ENCODE measurements around the gene ADAMTSL4. TPM values are rescaled to one million over a fixed set of nuclear protein-coding genes. Genes with fewer than 3 reads are reported as not detected.
A peak's percentile ranks its signal among the peaks of the same experiment; 100 is the strongest.
"Not testable (repeated sequence)": the region's sequence is repeated elsewhere in the genome, so short reads cannot be mapped to it uniquely, and the experiment has no call there.

The ADAMTSL4 gene
- total RNA-seq, 1 donor from 2014 or later: 1.6 TPM

DNA sequence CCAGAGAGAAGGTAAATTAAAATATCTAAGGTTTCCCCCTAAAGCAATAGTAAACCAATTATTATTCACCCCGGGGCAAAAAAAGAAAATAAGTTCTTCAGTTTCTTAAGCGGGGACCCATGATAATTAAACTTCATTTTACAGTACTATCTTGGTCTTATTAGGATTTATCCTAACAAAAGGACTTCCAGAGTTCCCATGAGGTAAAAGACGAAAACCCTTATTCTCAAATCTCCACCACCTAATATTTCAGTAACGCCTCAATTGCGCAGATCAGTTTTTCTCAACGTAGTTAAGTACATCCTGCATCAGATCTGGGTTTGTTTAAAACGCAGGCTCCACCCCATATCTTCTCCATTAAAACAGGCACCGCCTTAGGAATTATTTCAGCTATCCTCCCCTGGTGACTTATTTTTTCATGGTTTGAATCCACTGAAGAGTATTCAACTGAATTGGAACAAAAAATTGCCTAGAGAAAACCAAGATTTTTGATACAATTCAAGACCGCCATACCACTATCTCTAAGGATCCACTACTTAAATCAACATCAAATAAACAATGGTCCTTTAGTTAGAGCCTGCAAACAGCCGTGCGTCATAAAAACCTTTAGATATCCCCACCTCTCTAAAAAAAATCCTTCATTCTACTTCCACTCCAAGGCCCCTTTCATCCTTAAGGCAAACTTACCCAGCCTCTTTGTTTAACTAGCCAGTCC, 28.5 kb downstream of the ADAMTSL4 start:
- peak; percentile 17 for DNase-seq (ENCODE audit: low read depth)
- Histone ChIP-seq H3K36me3 (ENCODE audit: control insufficient read depth, insufficient read depth, low read length) (peaks cover 21% of the 10 kb centered on the region), H3K4me3 (ENCODE audit: low read depth, low read length) (peak overlapping the region; percentile 99), H3K27me3 (ENCODE audit: control insufficient read depth, insufficient read depth, low read length) (no peaks in the 10 kb centered on the region)
- no peak for FAIRE-seq
- TF ChIP-seq, protein P1, sequence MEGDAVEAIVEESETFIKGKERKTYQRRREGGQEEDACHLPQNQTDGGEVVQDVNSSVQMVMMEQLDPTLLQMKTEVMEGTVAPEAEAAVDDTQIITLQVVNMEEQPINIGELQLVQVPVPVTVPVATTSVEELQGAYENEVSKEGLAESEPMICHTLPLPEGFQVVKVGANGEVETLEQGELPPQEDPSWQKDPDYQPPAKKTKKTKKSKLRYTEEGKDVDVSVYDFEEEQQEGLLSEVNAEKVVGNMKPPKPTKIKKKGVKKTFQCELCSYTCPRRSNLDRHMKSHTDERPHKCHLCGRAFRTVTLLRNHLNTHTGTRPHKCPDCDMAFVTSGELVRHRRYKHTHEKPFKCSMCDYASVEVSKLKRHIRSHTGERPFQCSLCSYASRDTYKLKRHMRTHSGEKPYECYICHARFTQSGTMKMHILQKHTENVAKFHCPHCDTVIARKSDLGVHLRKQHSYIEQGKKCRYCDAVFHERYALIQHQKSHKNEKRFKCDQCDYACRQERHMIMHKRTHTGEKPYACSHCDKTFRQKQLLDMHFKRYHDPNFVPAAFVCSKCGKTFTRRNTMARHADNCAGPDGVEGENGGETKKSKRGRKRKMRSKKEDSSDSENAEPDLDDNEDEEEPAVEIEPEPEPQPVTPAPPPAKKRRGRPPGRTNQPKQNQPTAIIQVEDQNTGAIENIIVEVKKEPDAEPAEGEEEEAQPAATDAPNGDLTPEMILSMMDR (IDR thresholded peaks at IDR 0.05; ENCODE audit: insufficient read depth, low read length, severe bottlenecking): no peak

DNA sequence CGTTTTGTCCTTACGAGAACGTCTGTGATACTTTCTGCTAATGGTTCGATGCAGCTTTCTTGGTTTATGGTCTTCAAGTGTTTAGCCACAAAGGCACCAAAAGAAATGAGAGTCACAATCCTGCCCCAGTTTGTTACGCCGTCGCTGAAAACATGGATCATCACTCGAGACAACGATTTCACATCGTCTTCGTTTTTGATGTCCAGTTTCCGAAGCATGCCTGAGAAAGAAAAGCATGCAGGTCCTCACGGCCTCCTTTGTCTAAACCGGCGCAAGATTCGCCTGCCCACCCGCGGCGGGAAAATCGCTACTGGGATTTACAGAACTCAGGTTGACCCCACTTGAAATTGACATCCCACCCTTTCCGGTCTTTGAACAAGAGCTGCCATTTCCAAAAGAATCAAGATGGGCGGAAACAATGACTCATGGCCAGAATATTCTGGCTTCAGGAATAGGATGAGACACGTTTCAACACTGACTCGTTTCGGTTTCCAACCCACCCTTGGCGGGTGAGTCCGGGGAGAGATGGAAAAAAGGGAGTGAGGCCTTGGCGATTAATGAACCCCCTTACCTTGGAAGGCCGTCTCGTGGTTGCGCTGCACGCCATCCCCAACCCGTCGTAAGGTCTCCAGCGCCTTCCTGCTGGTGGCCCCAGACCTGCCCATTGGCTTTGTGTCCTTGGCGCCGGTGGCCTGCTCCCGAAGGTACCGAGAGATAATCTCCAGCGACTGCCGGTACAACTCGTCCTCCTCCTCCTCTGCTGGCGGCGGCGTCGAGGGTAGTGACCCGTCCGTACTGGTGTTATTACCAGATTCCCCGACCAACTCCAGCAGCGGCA, 29.3 kb downstream of the ADAMTSL4 start:
- peak overlapping the region; percentile 99 for H3K4me3 ChIP-seq (ENCODE audit: low read depth, low read length)
- no peak for FAIRE-seq
- TF ChIP-seq, protein P1 (IDR thresholded peaks at IDR 0.05; ENCODE audit: insufficient read depth, low read length, severe bottlenecking): no peak
- DNase-seq (ENCODE audit: low read depth): peak; percentile 76
- H3K36me3 ChIP-seq (ENCODE audit: control insufficient read depth, insufficient read depth, low read length): peaks cover 20% of the 10 kb centered on the region
- no peaks in the 10 kb centered on the region for H3K27me3 ChIP-seq (ENCODE audit: control insufficient read depth, insufficient read depth, low read length)

DNA sequence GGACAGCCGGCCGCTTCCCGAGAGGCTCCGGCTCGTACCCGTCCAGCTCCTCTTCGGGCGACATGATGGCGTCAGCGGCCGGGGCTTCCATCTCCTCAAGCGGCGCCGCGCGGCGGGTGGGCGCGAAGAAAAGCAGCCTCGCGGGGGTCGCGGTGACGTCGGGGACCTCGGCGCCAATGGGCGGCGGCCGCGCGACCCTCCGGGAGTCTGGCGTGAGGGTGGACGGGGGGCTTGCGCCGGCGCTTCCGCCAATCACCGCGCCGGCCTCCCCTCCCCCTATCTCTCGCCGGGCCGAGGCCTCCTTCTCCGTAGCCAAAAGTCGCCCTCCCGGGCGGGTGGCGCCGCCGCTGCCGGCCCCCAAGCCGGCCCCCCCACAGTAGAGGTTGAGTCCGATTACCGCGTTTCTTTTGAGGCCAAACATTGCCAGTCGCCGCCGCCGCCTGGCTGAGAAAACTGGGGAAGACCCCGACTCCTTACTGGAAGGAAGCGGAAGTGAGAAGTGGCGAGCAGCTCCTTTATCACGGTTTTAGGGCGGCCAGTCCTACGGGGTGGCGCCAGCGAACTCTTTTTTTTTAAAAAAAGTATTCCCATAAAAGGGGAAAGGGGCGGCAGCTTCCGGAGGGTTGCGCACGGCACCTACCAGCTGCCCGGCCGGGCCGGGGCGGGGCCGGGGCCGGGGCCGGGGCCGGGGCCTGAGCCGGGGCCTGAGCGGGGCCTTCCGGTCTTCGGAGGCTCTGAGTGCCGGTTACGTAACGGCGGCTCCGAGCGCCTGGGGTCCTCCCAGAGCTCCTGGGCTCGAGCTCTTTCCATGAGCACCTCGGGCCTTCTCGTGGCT, 30.1 kb downstream of the ADAMTSL4 start, which contains the start of gene MCL1:
Gene MCL1 (minus strand): TSS at position 501 of the 835 bp plus-strand sequence. CDS start 80 bp downstream, at position 421.
- TF ChIP-seq, protein P1 (IDR thresholded peaks at IDR 0.05; ENCODE audit: insufficient read depth, low read length, severe bottlenecking): no peak
- Histone ChIP-seq H3K27me3 (ENCODE audit: control insufficient read depth, insufficient read depth, low read length) (no peaks in the 10 kb centered on the region), H3K36me3 (ENCODE audit: control insufficient read depth, insufficient read depth, low read length) (peaks cover 20% of the 10 kb centered on the region), H3K4me3 (ENCODE audit: low read depth, low read length) (peak within 1 kb of the TSS; percentile 99)
- FAIRE-seq: no peak
- DNase-seq (ENCODE audit: low read depth): peak; percentile 84

DNA sequence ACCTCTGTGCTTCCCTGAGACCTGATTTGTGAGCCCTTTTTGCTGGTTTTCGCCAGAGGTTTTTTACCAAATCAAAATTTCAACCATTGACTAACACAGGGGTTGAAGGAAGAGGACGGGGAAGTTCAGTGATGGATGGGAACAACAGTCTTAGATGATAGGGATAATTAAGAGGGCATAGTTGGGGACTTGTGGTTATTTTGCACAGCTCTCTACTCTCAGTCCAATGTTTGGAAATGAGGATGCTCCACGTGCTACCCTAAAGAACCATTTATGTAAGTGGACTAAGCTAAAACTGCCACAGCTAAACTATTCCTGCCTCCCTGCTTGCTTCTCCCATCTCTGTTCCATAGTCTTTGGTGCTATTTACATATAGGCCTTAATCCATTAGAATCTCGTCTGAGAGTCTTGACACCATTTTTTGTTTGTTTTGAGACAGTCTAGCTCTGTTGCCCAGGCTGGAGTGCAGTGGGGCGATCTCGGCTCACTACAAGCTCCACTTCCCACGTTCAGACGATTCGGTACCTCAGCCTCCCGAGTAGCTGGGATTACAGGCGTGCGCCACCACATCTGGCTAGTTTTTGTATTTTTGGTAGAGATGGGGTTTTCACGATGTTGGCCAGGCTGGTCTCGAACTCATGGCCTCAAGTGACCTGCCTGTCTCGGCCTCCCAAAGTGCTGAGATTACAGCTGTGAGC, 30.9 kb downstream of the ADAMTSL4 start:
- TF ChIP-seq, protein P1 (IDR thresholded peaks at IDR 0.05; ENCODE audit: insufficient read depth, low read length, severe bottlenecking): no peak
- Histone ChIP-seq H3K36me3 (ENCODE audit: control insufficient read depth, insufficient read depth, low read length) (peaks cover 17% of the 10 kb centered on the region), H3K4me3 (ENCODE audit: low read depth, low read length) (peak overlapping the region; percentile 41), H3K27me3 (ENCODE audit: control insufficient read depth, insufficient read depth, low read length) (no peaks in the 10 kb centered on the region)
- FAIRE-seq: no peak
- DNase-seq (ENCODE audit: low read depth): no peak

DNA sequence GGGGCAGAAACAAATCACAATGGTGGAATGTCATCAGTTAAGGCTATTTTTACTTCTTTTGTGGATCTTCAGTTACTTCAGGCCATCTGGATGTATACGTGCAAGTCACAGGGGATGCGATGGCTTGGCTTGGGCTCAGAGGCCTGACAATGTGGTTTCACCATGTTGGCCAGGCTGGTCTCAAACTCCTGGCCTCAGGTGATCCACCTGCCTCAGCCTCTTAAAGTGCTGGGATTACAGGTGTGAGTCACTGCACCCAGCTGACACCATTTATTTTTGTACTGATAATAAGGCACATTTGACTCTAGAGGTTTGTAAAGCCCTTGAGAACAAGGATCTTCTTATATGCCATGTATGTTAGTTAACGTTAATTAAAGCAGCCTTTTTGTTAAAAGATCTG, 31.8 kb downstream of the ADAMTSL4 start:
- H3K36me3 ChIP-seq (ENCODE audit: control insufficient read depth, insufficient read depth, low read length): peaks cover 13% of the 10 kb centered on the region
- FAIRE-seq; H3K4me3 ChIP-seq (ENCODE audit: low read depth, low read length); H3K27me3 ChIP-seq (ENCODE audit: control insufficient read depth, insufficient read depth, low read length); DNase-seq (ENCODE audit: low read depth): not testable (repeated sequence)

DNA sequence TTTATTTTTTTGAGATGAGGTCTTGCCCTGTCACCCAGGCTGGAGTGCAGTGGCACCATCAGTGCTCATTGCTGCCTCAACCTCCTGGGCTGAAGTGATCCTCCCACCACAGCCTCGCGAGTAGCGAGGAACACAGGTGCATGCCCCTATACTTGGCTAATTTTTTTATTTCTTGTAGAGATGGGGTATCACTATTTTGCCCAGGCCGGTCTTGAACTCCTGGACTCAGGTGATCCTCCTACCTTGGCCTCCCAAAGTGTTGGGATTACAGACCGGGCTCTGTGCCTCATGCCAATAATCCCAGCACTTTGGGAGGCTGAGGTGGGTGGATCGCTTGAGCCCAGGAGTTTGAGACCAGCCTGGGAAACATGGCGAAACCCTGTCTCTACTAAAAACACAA, 32.2 kb downstream of the ADAMTSL4 start:
- H3K36me3 ChIP-seq (ENCODE audit: control insufficient read depth, insufficient read depth, low read length): peaks cover 13% of the 10 kb centered on the region
- H3K4me3 ChIP-seq (ENCODE audit: low read depth, low read length); FAIRE-seq; DNase-seq (ENCODE audit: low read depth); H3K27me3 ChIP-seq (ENCODE audit: control insufficient read depth, insufficient read depth, low read length): not testable (repeated sequence)

DNA sequence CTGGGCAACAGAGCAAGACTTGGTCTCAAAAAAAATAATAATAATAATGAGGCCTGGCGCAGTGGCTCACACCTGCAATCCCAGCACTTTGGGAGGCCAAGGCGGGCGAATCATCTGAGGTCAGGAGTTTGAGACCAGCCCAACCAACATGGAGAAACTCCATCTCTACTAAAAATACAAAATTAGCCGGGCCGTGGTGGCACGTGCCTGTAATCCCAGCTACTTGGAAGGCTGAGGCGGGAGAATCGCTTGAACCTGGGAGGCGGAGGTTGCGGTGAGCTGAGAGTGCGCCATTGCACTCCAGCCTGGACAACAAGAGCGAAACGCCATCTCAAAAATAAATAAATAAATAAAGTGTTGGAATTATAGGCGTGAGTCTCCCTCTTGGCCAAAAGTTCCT, 32.8 kb downstream of the ADAMTSL4 start:
- FAIRE-seq; DNase-seq (ENCODE audit: low read depth); H3K4me3 ChIP-seq (ENCODE audit: low read depth, low read length); H3K27me3 ChIP-seq (ENCODE audit: control insufficient read depth, insufficient read depth, low read length): not testable (repeated sequence)
- peaks cover 12% of the 10 kb centered on the region for H3K36me3 ChIP-seq (ENCODE audit: control insufficient read depth, insufficient read depth, low read length)
